IMR-90 (cell line): ENCODE measurements around the gene NAGPA. TPM values are rescaled to one million over a fixed set of nuclear protein-coding genes. Genes with fewer than 3 reads are reported as not detected.
A peak's percentile ranks its signal among the peaks of the same experiment; 100 is the strongest.

Experiments used
- ATAC-seq: fragments of 200-7000 bp; cut with Tn5 transposase; 2 replicates; pipeline ENCODE4 v1.9.1; 2020; ENCODE audit warnings: low read depth, mild to moderate bottlenecking, moderate library complexity
- BruUV-seq: library from RNA; stranded (reverse); fragments of 400-500 nt; replicated peaks from 2 replicates; lab custom pipeline; 2021; lab: Mats Ljungman, UMichigan
- CTCF ChIA-PET: fragments of 300-600 bp; formaldehyde crosslinking; extraction: SDS; loops from one replicate; lab custom pipeline; 2021; ENCODE audit warnings: antibody characterized with exemption; lab: Yijun Ruan, JAX
- POLR2A ChIA-PET: fragments of 300-600 bp; sonication (Branson Sonifier 250); formaldehyde crosslinking; loops from one replicate; lab custom pipeline; 2022; ENCODE audit warnings: antibody characterized with exemption; ENCODE audit not compliant: unreplicated experiment; lab: Charles Lee
- DNase-seq: peaks from one replicate; pipeline ENCODE4 v3.0.0; 2013
- H2AFZ ChIP-seq: replicated peaks from 2 replicates; pipeline ENCODE3; 2013; ENCODE audit warnings: low read length, mild to moderate bottlenecking; ENCODE audit not compliant: poor library complexity
- H2AK5ac ChIP-seq: 2 replicates; pipeline ENCODE4 v1.6.1; 2013; ENCODE audit warnings: low read depth, low read length, inconsistent platforms
- H2AK9ac ChIP-seq: replicated peaks from 2 replicates; pipeline ENCODE3; 2013; ENCODE audit warnings: mild to moderate bottlenecking, low read depth, low read length, moderate library complexity; ENCODE audit not compliant: poor library complexity
- H2BK120ac ChIP-seq: 2 replicates; pipeline ENCODE4 v1.6.1; 2013; ENCODE audit warnings: low read depth, low read length, inconsistent platforms
- H2BK15ac ChIP-seq: 3 replicates; pipeline ENCODE4 v1.6.1; 2013; ENCODE audit warnings: low read depth, low read length, inconsistent platforms
- H2BK20ac ChIP-seq: 2 replicates; pipeline ENCODE4 v1.6.1; 2013; ENCODE audit warnings: low read depth, mild to moderate bottlenecking, inconsistent platforms, low read length, moderate library complexity
- H2BK5ac ChIP-seq: 2 replicates; pipeline ENCODE4 v1.6.1; 2013; ENCODE audit warnings: mild to moderate bottlenecking, low read depth, low read length, inconsistent platforms; ENCODE audit not compliant: poor library complexity, severe bottlenecking
- H3K14ac ChIP-seq: replicated peaks from 2 replicates; pipeline ENCODE4 v1.6.1; 2013; ENCODE audit warnings: low read depth, low read length, inconsistent platforms
- H3K18ac ChIP-seq: 2 replicates; pipeline ENCODE4 v1.6.1; 2013; ENCODE audit warnings: low read depth, low read length, control low read depth
- H3K23ac ChIP-seq: 2 replicates; pipeline ENCODE4 v1.6.1; 2013; ENCODE audit warnings: low read depth, low read length, inconsistent platforms
- H3K27ac ChIP-seq: 2 replicates; pipeline ENCODE4 v1.5.1; 2013; ENCODE audit warnings: mild to moderate bottlenecking, control low read depth, low read length; ENCODE audit not compliant: insufficient read depth
- H3K27me3 ChIP-seq: 2 replicates; pipeline ENCODE4 v1.6.1; 2013; ENCODE audit warnings: low read length; ENCODE audit not compliant: control insufficient read depth, insufficient read depth
- H3K36me3 ChIP-seq: 2 replicates; pipeline ENCODE4 v1.6.1; 2013; ENCODE audit warnings: low read length, mixed read lengths; ENCODE audit not compliant: control insufficient read depth, insufficient read depth
- H3K4ac ChIP-seq: 2 replicates; pipeline ENCODE4 v1.6.1; 2013; ENCODE audit warnings: low read depth, low read length, inconsistent platforms
- H3K4me1 ChIP-seq: 2 replicates; pipeline ENCODE4 v1.6.1; 2013; ENCODE audit warnings: low read length, mixed read lengths; ENCODE audit not compliant: control insufficient read depth, insufficient read depth
- H3K4me2 ChIP-seq: 2 replicates; pipeline ENCODE4 v1.6.1; 2013; ENCODE audit warnings: low read depth, mild to moderate bottlenecking, control low read depth, low read length, moderate library complexity
- H3K4me3 ChIP-seq: 2 replicates; pipeline ENCODE4 v1.5.1; 2013; ENCODE audit warnings: low read depth, mild to moderate bottlenecking, control low read depth, low read length, moderate library complexity; ENCODE audit not compliant: insufficient read depth
- H3K56ac ChIP-seq: 2 replicates; pipeline ENCODE4 v1.6.1; 2013; ENCODE audit warnings: low read length, inconsistent platforms; ENCODE audit not compliant: insufficient read depth; ENCODE audit errors: extremely low read depth
- H3K79me1 ChIP-seq, 2 experiments: 2 replicates each; pipeline ENCODE4 v1.6.1; 2013; ENCODE audit warnings: low read length in 2 of 2, inconsistent platforms in 1 of 2, low read depth in 1 of 2
- H3K9ac ChIP-seq: 2 replicates; pipeline ENCODE4 v1.6.1; 2013; ENCODE audit warnings: low read depth, low read length, control low read depth
- H3K9me1 ChIP-seq: 2 replicates; pipeline ENCODE4 v1.6.1; 2013; ENCODE audit warnings: low read length, inconsistent platforms; ENCODE audit not compliant: insufficient read depth
- H3K9me3 ChIP-seq: 2 replicates; pipeline ENCODE4 v1.6.1; 2013; ENCODE audit warnings: low read length; ENCODE audit not compliant: control insufficient read depth, insufficient read depth
- H4K20me1 ChIP-seq: 2 replicates; pipeline ENCODE4 v1.6.1; 2013; ENCODE audit warnings: low read length, inconsistent platforms; ENCODE audit not compliant: insufficient read depth
- H4K5ac ChIP-seq: 2 replicates; pipeline ENCODE4 v1.6.1; 2013; ENCODE audit warnings: mild to moderate bottlenecking, low read depth, low read length, control low read depth
- H4K8ac ChIP-seq, 2 experiments: 2 replicates each; pipeline ENCODE4 v1.6.1; 2013; ENCODE audit warnings: low read depth in 2 of 2, low read length in 2 of 2, control low read depth in 1 of 2, inconsistent platforms in 1 of 2
- H4K91ac ChIP-seq: 2 replicates; pipeline ENCODE4 v1.6.1; 2013; ENCODE audit warnings: low read depth, low read length, inconsistent platforms; ENCODE audit not compliant: insufficient read depth
- MAZ ChIP-seq: IDR thresholded peaks from 2 replicates; pipeline ENCODE4 v1.6.1; 2012; ENCODE audit warnings: low read depth, mild to moderate bottlenecking, low read length, improper control_type of control experiment, moderate library complexity, borderline replicate concordance
- POLR2A ChIP-seq: IDR thresholded peaks from 2 replicates; pipeline ENCODE4 v1.6.1; 2012; ENCODE audit warnings: mild to moderate bottlenecking, low read depth, low read length
- RFX5 ChIP-seq: IDR thresholded peaks from 2 replicates; pipeline ENCODE4 v1.8.0; 2012; ENCODE audit warnings: low read depth, mild to moderate bottlenecking, low read length, moderate library complexity
- WGBS, 2 experiments: methylation state at CpG; one replicate each; pipeline versions ENCODE4 v1.1.5 to v1.1.7; 2013; ENCODE audit warnings: missing lambda C conversion rate in 2 of 2; ENCODE audit not compliant: insufficient read length in 1 of 2; ENCODE audit errors: extremely low coverage in 2 of 2; 5-methylcytosine and 5-hydroxymethylcytosine counted together
- dilution Hi-C: fragments of 300-500 bp; cut with HindIII; formaldehyde crosslinking; loops from one replicate; pipeline ENCODE4 v1.14.3; 2018; ENCODE audit warnings: low sequenced_read_pairs; ENCODE audit not compliant: unreplicated experiment
- in situ Hi-C: fragments of 300-500 bp; cut with MboI; formaldehyde crosslinking; loops from 3 replicates; pipeline ENCODE4 v1.14.3; 2019; ENCODE audit warnings: low sequenced_read_pairs, inconsistent platforms, mixed read lengths
- intact Hi-C: fragments of 100-400 bp; cut with micrococcal nuclease; formaldehyde crosslinking; loops from 2 replicates; pipeline ENCODE4 v1.10.0; 2022
- polyA plus RNA-seq, 3 experiments: library from polyadenylated mRNA; depleted of rRNA; stranded (reverse); fragments of >200 nt; gene quantifications; 2 replicates each; pipeline ENCODE4 v1.2.3, GENCODE V29; 2012; ENCODE audit warnings: low replicate concordance in 1 of 3
- total RNA-seq: library from RNA; depleted of rRNA; stranded (reverse); fragments of >200 nt; gene quantifications from 2 replicates; pipeline ENCODE4 v1.2.3, GENCODE V29; 2012

NAGPA gene
- total and polyA plus RNA-seq, 2 of the 4 experiments (the other 2 are of a cell fraction), result 6.5 to 12.2 TPM

DNA sequence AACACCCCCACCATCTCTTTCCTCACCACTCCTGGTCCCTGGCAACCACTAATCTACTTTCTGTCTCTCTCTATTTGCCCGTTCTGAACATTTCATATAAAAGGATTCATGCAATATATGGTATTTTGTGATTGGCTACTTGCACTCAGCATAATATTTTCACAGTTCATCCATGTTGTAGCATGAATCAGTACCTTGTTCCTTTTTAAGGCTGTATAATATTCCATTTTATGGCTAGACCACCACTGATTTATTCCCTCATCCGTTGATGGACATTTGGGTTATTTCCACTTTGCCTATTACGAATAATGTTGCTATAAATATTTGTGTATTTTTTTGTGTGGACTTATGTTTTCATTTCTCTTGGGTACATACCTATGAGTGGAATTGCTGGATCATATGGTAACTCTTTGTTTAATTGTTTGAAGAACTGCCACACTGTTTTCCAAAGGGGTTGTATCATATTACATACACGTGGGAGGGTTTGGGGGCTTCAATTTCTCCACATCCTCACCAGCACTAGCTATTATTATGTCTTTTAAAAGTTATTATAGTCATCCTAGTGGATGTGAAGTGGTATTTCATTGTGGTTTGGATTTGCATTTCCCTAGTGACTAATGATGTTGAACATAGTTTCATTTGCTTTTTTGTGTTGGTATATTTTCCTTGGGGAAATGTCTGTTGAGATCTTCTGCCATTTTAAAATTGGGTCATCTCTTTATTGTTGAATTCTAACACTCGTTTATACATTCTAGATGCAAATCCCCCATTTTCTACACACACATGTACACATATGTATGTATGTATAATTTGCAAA is 49.4 kb downstream of the NAGPA start:
- CTCF ChIA-PET, result no interaction called here
- Histone ChIP-seq H2BK5ac (no peak overlapping the region), H3K4ac (no peak overlapping the region), H3K14ac (no peak overlapping the region), H3K18ac (no peak overlapping the region), H3K9me3 (no peaks in the 10 kb centered on the region), H3K79me1 (no peaks in the 10 kb centered on the region), H2BK20ac (no peak overlapping the region), H4K8ac (no peak overlapping the region), H3K9ac (no peak overlapping the region), H2BK15ac (no peak overlapping the region), H3K56ac (no peak overlapping the region), H3K9me1 (no peaks in the 10 kb centered on the region), H3K4me1 (no peaks in the 10 kb centered on the region), H3K4me2 (no peak overlapping the region), H3K27me3 (peaks cover 36% of the 10 kb centered on the region), H3K27ac (no peak overlapping the region), H2AK5ac (no peak overlapping the region), H3K23ac (no peak overlapping the region), H3K36me3 (no peaks in the 10 kb centered on the region), H4K5ac (no peak overlapping the region), H2AK9ac (no peak overlapping the region), H3K4me3 (no peak overlapping the region), H2AFZ (no peak overlapping the region), H2BK120ac (no peak overlapping the region), H4K91ac (no peak overlapping the region), H4K20me1 (no peaks in the 10 kb centered on the region)
- dilution Hi-C loops, result no loop called here
- intact Hi-C loops, result no loop called here
- POLR2A ChIA-PET, result no interaction called here
- no CpG with 5 or more reads among the region's 5 CpGs for whole genome bisulfite sequencing, 2 experiments
- in situ Hi-C loops, result no loop called here
- DNase-seq (no peak), ATAC-seq (no peak)
- no TSS peak for BruUV-seq
- no peak for TF ChIP-seq MAZ
- peak; percentile 56; the same call in 1 of the 2 replicates for TF ChIP-seq RFX5
- TF ChIP-seq POLR2A, result no peak
